ENCODE results near the gene RPS6KA2.

DNA sequence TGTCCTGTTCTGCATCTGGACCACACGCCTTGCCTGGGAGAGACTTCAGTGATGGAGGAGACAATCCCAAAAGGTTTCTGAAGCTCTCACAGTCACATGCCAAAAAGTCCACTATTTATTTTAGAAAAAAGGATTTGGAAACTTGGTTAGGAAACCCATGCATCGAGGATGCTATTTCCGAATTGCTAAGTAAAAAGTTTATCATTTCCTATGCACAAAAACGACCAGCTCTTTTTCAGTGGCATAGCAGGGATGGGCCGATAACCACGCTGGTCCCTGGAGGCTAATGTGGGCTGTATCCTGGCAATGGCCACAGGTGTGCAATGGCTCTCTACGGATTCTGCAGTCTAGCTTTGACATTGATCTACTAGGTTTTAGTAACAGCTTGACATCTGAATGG lies 74.5 kb downstream of the RPS6KA2 start:
- TF ChIP-seq EZH2phosphoT487 (IDR thresholded peaks at IDR 0.05; ENCODE audit: insufficient read depth, low read depth) (no peak), EZH2 (IDR thresholded peaks at IDR 0.05; ENCODE audit: insufficient read depth, poor library complexity, severe bottlenecking) (no peak)

Data from GM23248 (cell line).